NOMO-1 (cell line): Measurements from ENCODE around the gene TMA7.

Experiments
- DNase-seq, 2 experiments: peaks; one replicate each; lab custom pipeline; 2025; ENCODE audit not compliant: unreplicated experiment in 2 of 2; lab: John Stamatoyannopoulos, UW

Gene TMA7

DNA sequence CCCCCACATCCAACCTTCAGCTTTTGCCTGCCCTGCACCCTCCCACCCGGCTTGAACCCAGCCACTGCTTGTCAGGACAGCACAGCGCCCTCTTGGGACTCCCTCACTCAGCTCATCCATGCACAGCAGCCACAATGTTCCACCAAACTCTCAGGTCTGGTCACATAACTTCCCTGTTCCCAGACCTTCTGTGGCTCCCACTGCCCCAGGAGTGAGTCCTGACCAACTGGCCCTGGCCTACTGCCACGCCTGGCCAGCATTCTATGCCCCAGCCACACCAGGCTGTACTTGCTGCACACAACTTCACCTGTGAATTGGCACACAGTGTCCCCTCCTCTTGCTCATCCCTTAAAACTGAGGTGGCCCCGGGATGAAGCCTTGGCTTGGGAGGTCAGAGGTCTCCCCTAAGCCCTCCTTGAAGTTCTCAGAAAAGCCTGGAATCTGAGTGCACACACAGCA lies 31.2 kb upstream of the TMA7 start:
- no peak for DNase-seq

- no peak for DNase-seq
Measured at GRCh38 chr3:48409291-48410201, 30.5 kb upstream of the TMA7 start.

GRCh38 chr3:48410205-48411040 lies 29.6 kb upstream of the TMA7 start:
- no peak for DNase-seq

DNA sequence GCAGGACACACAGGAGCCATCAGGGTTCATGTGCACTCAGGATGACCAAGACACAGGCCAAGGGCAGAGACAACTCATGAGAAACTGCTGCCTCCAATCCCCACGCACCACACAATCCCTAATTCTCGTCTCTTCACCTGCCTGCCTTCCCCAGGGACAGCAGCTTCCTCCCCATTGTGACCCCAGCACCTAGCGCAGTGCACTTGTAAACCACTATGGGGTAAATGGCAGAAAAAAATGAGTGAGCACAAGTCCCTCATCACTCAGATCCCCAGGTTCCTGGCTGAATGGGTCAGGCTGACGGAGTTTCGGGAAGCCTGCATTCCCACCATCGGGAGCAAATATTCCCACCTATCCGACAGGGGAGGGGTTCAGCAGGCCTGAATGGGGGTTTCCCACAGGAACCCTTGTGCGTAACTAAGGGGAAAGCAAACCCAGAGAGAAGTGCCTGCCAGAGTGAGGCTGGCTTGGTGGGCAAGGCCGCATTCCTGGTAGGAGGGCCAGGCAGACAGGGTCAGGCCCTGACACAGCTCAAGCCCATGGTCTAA lies 28.9 kb upstream of the TMA7 start:
- DNase-seq = no peak

- no peak for DNase-seq
Measured at GRCh38 chr3:48411606-48412374, 28.3 kb upstream of the TMA7 start.

- no peak for DNase-seq
Measured at GRCh38 chr3:48412375-48413001, 27.6 kb upstream of the TMA7 start.

GRCh38 chr3:48413086-48413485 lies 27.0 kb upstream of the TMA7 start:
- no peak for DNase-seq

DNA sequence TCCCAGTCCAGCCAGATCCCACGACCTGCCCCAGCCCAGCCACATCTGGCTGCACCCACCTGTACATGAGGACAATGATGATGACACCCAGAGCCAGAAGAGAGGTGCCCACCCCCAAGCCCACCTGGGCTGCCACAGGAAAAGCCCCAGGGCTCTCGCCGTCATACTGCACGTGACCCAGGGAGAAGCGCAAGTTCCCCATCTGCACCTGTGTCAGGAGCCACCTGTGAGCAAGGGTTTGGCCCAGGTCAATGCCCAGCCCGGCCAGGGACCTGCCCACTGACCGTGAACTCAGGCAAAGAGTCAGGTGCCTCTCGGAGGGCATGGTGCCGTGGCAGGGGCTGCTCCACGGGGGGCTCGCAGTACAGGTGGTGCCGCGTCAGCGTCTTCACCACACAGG lies 26.4 kb upstream of the TMA7 start:
- no peak for DNase-seq

GRCh38 chr3:48414376-48415250 lies 25.4 kb upstream of the TMA7 start:
- DNase-seq = no peak

DNA sequence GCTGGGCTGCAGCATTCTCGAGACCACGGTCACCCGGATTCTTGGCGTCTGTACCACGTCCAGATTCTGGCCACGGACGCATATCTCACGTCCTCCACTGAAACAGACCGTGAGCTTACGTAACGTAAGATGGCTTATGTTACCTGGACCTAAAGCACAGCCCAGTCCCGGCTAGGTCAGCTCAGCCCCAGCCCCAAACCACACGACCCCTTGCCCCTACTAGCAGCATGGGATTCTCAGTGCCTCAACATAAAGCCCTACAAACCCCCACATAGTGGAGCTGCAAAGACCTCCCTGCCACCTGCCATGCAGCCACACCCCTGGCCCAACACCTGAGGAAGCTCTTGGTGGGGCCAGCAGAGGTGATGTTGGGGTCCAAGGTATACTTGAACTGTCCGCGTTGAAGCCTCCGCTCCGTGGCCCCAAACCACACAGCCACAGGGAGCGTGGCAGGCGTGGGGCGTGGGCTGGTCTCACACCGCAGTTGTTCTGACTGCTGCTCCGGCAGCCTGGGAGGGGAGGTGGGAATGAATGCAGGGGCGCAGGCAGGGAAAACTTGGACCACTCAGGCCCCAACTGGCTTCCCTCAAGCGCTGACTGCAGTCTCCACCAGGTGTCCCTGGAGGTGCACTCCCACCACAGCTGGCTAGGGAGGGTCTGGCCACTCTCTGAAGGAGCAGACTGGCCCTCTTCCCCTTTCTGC lies 24.7 kb upstream of the TMA7 start:
- no peak for DNase-seq

GRCh38 chr3:48416091-48416505 lies 24.0 kb upstream of the TMA7 start:
- no peak for DNase-seq

GRCh38 chr3:48416546-48416945 lies 23.5 kb upstream of the TMA7 start:
- DNase-seq = no peak

GRCh38 chr3:48417529-48418108 lies 22.4 kb upstream of the TMA7 start:
- no peak for DNase-seq

DNA sequence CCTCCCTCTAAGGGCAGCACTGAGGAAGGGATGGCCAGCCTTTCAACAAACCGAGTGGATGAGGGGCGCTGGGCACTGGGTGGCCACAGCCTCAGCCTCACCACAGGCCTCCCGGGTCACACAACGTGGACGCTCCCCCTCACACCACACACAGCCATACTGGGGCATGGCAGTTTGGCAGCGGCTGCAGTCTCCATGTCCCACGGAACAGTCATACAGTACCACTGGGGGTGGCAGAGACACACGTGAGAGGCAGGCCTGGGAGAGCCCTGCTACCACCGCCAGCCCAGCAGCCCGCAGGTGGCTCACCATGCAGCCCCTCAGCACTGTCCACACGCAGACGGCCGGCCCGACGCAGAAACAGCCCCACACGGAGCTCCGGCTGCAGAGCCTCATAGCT lies 21.9 kb upstream of the TMA7 start:
- no peak for DNase-seq

DNA sequence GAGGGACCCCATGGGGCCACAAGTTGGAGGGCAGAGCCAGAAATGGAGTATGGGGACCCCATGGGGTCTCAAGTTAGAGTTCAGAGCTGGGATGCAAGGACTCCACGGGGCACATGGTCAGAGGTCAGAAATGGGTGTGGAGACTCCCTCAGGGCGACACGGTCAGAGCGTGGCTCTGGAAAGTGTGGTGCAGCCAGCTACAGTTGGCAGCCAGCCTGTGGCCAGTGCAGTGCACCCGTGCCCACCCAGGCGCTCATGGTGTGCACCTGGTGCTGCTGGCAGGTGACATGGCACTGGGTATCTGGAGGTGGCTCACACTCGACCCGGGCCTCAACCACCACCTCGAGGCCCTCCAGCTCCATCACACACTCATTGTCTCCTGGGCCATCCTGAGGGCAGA lies 21.4 kb upstream of the TMA7 start:
- DNase-seq = no peak

DNA sequence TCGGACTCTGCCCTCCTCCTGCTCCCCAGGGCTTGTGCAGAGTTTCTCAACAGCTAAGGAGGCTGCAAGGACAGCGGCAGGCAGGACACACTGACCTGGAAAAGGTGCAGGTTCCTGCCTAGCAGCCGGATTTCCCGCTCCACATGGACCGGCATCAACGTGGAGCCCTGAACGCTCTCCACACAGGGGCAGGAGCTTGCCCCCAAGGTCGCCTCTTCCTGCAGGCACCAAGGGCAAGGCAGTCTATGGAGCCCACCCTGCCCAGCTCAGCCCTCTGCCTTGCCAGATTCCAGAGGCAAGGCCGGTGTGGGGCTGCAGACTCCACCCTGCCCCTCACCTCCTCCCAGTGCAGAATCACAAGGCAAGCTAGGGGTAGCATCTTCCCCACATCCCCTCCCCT lies 20.9 kb upstream of the TMA7 start:
- DNase-seq = no peak

DNA sequence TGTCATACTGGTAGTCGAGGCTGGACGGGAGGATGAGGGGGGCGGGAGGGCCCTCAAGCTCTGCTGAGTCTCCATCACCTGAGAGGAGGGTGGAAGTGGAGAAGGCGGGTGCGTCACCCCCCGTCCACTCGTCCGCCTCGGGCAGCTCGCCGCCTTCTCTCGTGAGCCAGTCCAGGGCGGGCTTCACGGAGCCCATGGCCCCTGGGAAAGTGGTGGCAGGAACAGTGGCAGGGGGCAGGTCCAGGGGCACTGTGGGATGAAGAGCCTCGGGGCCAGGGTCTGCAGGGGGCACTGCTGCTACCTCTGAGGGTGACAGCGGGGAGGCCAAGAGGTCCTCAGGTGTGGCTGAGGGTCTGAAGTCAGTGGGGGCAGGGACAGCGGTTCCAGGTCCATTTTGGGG lies 20.5 kb upstream of the TMA7 start:
- DNase-seq = no peak

GRCh38 chr3:48420561-48420960 lies 19.5 kb upstream of the TMA7 start:
- no peak for DNase-seq
